Measurements from ENCODE around the gene COMMD9. TPM values are rescaled to one million over a fixed set of nuclear protein-coding genes. Genes with fewer than 3 reads are reported as not detected.

Gene COMMD9
- total RNA-seq, 1 donor from 2014 or later, result 61.0 TPM

DNA sequence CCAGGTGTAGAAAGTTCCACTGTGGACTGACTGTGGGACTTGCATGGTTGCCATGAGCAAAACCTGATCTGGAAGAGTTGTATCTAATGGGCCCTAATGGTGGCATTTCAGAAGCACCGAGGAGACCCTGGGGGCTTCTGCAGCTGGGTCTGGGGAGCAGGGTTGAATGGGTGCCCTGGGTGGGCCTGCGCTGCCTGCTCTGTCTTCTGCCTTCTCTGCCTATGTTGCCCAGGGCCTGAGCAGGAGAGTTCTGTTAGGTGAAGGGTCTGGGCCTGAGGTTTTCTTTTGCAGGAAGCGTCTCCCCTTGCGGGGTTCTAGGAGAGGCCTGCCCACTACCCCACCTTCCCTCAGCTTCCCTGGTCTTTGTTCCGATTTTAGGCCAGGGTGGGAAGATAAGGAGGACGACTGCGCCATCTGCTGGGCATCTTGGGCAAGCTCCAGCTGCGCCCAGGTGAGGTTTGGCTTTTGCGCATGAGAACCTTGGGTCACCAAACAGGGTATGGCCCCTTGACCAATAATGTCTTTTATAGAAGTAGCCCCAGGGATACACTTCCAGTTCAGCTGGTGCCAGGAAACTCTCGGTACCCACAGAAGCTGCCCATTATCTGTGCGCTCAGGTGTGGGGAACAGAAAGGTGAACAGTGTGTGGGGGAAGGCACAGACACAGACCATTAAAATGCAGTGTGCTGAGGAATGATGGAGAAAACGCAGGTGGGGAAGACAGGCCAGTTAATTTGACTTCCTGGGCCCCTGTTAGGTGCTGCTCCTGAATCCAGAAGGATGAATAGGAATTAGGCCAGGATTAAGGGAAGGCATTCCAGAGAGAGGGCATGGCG lies 23.2 kb downstream of the COMMD9 start:
- H3K36me3 Mint-ChIP-seq (ENCODE audit: low read depth), result peaks cover 12% of the 10 kb centered on the region
- H3K27ac Mint-ChIP-seq, result no peak overlapping the region
- no peaks in the 10 kb centered on the region for H3K9me3 Mint-ChIP-seq
- ChIA-PET CTCF (interaction anchor here (1.0 to 5.1 kb wide), 10 partner anchors 9 to 656 kb away, joined by 3 to 39 read pairs (median 8); partner anchors contain the start of gene FJX1), POLR2A (no interaction called here)
- ATAC-seq (ENCODE audit: low read depth) (peak; percentile 72), DNase-seq (peak; percentile 52)
- intact Hi-C loops (cut with micrococcal nuclease), result loop anchor here (1.0 to 5.0 kb wide), 4 partner anchors 444 to 1339 kb away; no protein-coding TSS in a partner anchor
- no peaks in the 10 kb centered on the region for H3K4me1 Mint-ChIP-seq
- TF ChIP-seq, protein P1, sequence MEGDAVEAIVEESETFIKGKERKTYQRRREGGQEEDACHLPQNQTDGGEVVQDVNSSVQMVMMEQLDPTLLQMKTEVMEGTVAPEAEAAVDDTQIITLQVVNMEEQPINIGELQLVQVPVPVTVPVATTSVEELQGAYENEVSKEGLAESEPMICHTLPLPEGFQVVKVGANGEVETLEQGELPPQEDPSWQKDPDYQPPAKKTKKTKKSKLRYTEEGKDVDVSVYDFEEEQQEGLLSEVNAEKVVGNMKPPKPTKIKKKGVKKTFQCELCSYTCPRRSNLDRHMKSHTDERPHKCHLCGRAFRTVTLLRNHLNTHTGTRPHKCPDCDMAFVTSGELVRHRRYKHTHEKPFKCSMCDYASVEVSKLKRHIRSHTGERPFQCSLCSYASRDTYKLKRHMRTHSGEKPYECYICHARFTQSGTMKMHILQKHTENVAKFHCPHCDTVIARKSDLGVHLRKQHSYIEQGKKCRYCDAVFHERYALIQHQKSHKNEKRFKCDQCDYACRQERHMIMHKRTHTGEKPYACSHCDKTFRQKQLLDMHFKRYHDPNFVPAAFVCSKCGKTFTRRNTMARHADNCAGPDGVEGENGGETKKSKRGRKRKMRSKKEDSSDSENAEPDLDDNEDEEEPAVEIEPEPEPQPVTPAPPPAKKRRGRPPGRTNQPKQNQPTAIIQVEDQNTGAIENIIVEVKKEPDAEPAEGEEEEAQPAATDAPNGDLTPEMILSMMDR (IDR thresholded peaks at IDR 0.05), result no peak
- H3K4me3 Mint-ChIP-seq, result no peak overlapping the region
- H3K27me3 Mint-ChIP-seq, result peaks cover 10% of the 10 kb centered on the region

DNA sequence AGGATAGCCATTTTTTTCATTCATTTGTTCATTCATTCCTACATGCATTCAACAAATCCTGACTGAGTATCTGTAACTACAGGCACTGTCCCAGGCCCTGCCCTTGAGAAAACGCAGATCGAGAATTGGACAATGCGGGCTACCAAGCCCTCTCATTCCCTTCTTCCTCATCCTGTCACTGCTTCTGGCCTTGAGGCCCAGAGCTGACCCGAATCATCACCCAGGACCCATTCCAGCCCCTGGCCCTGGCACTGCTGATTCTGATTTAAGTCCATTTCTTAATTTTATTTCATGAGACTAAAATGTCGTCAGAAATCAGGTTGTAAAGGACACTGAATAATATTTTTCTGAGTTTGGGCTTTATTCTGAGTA lies 24.3 kb downstream of the COMMD9 start:
- intact Hi-C loops (cut with micrococcal nuclease), result loop anchor here (5.0 kb wide), 3 partner anchors 443 to 1338 kb away; no protein-coding TSS in a partner anchor
- H3K4me3 Mint-ChIP-seq, result no peak overlapping the region
- peaks cover 2% of the 10 kb centered on the region for H3K36me3 Mint-ChIP-seq (ENCODE audit: low read depth)
- TF ChIP-seq, protein P1 (IDR thresholded peaks at IDR 0.05), result no peak
- H3K4me1 Mint-ChIP-seq, result no peaks in the 10 kb centered on the region
- no peak overlapping the region for H3K27ac Mint-ChIP-seq
- ATAC-seq (ENCODE audit: low read depth) (no peak), DNase-seq (no peak)
- H3K27me3 Mint-ChIP-seq, result peaks cover 19% of the 10 kb centered on the region
- H3K9me3 Mint-ChIP-seq, result no peaks in the 10 kb centered on the region
- POLR2A ChIA-PET, result no interaction called here
- CTCF ChIA-PET, result interaction anchor here (1.1 to 5.1 kb wide), 6 partner anchors 8 to 650 kb away, joined by 3 to 39 read pairs (median 8); partner anchors contain the start of gene FJX1

DNA sequence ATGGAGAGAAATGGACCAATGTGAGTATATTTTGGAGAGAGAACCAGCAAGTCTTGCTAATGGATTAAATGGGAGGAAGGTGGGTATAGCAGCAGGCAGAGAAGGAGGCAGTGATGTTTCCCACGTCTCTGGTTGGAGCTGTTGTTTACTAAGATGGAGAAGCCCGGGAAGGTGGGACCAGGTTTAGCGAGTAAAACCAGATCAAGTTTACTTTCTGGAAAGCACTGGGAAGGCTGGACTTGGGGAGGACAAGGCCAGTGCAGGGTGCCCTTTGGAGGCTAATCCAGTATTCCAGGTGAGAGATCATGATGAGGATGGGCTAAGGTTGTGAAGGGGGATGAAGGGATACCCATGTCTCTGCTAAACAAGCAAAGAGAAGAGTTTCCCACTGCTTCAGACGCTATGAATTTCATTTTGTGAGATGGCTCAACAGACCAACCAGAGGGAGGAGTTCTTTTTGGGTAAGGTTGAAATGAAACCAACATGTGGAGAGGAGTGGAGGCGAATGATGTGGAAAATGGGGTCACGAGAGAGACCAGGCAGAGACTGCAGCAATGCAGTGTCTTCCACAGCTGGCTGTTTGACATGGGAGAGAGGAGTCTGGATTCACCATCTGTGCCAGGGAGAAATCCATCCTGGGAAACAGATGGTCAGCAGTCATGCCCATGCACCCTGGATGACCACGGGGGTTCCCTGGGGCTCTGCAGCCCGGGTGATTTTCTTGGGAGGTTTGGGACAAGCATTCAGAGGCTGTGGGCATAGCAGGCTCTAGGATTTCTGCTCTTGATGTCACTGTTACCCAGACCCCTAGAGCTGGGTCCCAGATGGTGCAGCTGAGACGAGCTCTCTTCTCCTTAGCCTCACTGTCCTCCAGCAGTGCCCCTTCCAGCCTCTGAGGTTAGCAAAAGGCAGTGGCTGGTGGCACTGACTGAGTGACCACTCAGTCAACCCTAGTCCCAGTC lies 24.9 kb downstream of the COMMD9 start:
- Mint-ChIP-seq H3K9me3 (no peaks in the 10 kb centered on the region), H3K4me3 (no peak overlapping the region), H3K36me3 (ENCODE audit: low read depth) (no peaks in the 10 kb centered on the region), H3K4me1 (no peaks in the 10 kb centered on the region), H3K27me3 (peaks cover 23% of the 10 kb centered on the region), H3K27ac (no peak overlapping the region)
- intact Hi-C loops (cut with micrococcal nuclease), result no loop called here
- ATAC-seq (ENCODE audit: low read depth), result no peak
- CTCF ChIA-PET, result interaction anchor here (2.5 kb wide), 1 partner anchor 11 kb away, joined by 9 read pairs; no protein-coding TSS in a partner anchor
- no peak for DNase-seq
- TF ChIP-seq, protein P1 (IDR thresholded peaks at IDR 0.05), result no peak
- POLR2A ChIA-PET, result no interaction called here

DNA sequence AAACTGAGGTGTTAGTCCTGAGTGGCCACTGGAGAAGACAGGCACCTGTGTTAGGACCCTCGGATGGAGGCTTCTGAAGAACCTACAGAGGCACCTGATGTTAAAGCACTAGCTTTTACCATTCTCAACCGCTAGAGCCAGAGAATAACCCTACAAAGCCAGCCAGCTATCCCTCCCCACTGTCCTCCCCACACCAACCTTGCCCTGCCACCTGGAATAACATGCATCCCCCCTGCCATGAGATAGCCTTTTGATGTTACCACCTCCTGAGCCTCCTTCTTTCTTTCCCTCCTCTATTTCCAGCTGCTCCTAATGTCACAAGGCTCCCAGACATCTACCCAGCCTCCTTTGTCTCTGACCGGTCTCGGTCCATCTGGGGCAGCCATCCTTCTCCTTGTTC lies 28.1 kb downstream of the COMMD9 start:
- TF ChIP-seq, protein P1 (IDR thresholded peaks at IDR 0.05), result no peak
- H3K27ac Mint-ChIP-seq, result no peak overlapping the region
- intact Hi-C loops (cut with micrococcal nuclease), result no loop called here
- H3K4me1 Mint-ChIP-seq, result no peaks in the 10 kb centered on the region
- no peaks in the 10 kb centered on the region for H3K36me3 Mint-ChIP-seq (ENCODE audit: low read depth)
- DNase-seq (no peak), ATAC-seq (ENCODE audit: low read depth) (no peak)
- H3K9me3 Mint-ChIP-seq, result no peaks in the 10 kb centered on the region
- H3K27me3 Mint-ChIP-seq, result peaks cover 33% of the 10 kb centered on the region
- ChIA-PET POLR2A (no interaction called here), CTCF (no interaction called here)
- H3K4me3 Mint-ChIP-seq, result no peak overlapping the region

Data from activated B cell treated with CpG ODN at 0.5 μM for 24 hours (primary cell).